A673 (cell line): ENCODE data around the gene NUDT16. TPM values are rescaled to one million over a fixed set of nuclear protein-coding genes. Genes with fewer than 3 reads are reported as not detected.
"Not testable (repeated sequence)": the region's sequence is repeated elsewhere in the genome, so short reads cannot be mapped to it uniquely, and the experiment has no call there.

Experiments used
- BruUV-seq: library from RNA; stranded (reverse); fragments of 400-500 nt; replicated peaks from 2 replicates; lab custom pipeline; 2021; lab: Mats Ljungman, UMichigan
- CTCF ChIA-PET: fragments of 300-600 bp; sonication (Branson Sonifier 250); formaldehyde crosslinking; loops from one replicate; lab custom pipeline; 2022; ENCODE audit warnings: antibody characterized with exemption; lab: Charles Lee
- POLR2A ChIA-PET: fragments of 300-600 bp; sonication (Branson Sonifier 250); formaldehyde crosslinking; loops from one replicate; lab custom pipeline; 2022; ENCODE audit warnings: antibody characterized with exemption; ENCODE audit not compliant: low non-redundant PET; lab: Charles Lee
- DNase-seq: peaks from one replicate; pipeline ENCODE4 v3.0.0-alpha.2; 2015; ENCODE audit warnings: low spot score
- H3K27ac ChIP-seq: fragments of 200-600 bp; sonication (generic); 2 replicates; pipeline ENCODE4 v1.5.1; 2016; ENCODE audit warnings: mixed run types, low read depth, mild to moderate bottlenecking, mixed read lengths, antibody characterized with exemption, low read length; ENCODE audit not compliant: poor library complexity, severe bottlenecking
- H3K27me3 ChIP-seq: fragments of 200-600 bp; sonication (generic); replicated peaks from 2 replicates; pipeline ENCODE4 v1.6.1; 2017; ENCODE audit warnings: mixed run types, low read depth, mild to moderate bottlenecking, mixed read lengths, antibody characterized with exemption, low read length; ENCODE audit not compliant: insufficient read depth, poor library complexity
- H3K36me3 ChIP-seq: fragments of 200-600 bp; sonication (generic); 2 replicates; pipeline ENCODE4 v1.6.1; 2016; ENCODE audit warnings: mixed run types, mild to moderate bottlenecking, mixed read lengths, antibody characterized with exemption, low read length; ENCODE audit not compliant: insufficient read depth, poor library complexity, severe bottlenecking
- H3K4me1 ChIP-seq: fragments of 200-600 bp; sonication (generic); 2 replicates; pipeline ENCODE4 v1.6.1; 2017; ENCODE audit warnings: mixed run types, mild to moderate bottlenecking, mixed read lengths, antibody characterized with exemption, low read length; ENCODE audit not compliant: insufficient read depth, poor library complexity, severe bottlenecking
- H3K4me3 ChIP-seq: fragments of 200-600 bp; sonication (generic); 2 replicates; pipeline ENCODE4 v1.5.1; 2016; ENCODE audit warnings: low read depth, mixed run types, mild to moderate bottlenecking, mixed read lengths, low read length; ENCODE audit not compliant: poor library complexity, severe bottlenecking
- H3K9me3 ChIP-seq: fragments of 200-600 bp; sonication (generic); 2 replicates; pipeline ENCODE4 v1.6.1; 2016; ENCODE audit warnings: mixed run types, low read depth, mild to moderate bottlenecking, mixed read lengths, antibody characterized with exemption, low read length; ENCODE audit not compliant: poor library complexity, severe bottlenecking
- CTCF ChIP-seq: fragments of 300-800, 200-600 bp; sonication (generic); conservative IDR thresholded peaks from 2 replicates; pipeline ENCODE4 v1.5.1; 2017; ENCODE audit warnings: low read depth, mild to moderate bottlenecking, antibody characterized with exemption, low read length, moderate library complexity, mixed read lengths
- EZH2 ChIP-seq: fragments of 200-600 bp; sonication (generic); IDR thresholded peaks from 2 replicates; pipeline ENCODE4 v1.6.1; 2017; ENCODE audit warnings: borderline replicate concordance, low read depth, mild to moderate bottlenecking, mixed read lengths, antibody characterized with exemption, low read length; ENCODE audit not compliant: poor library complexity, severe bottlenecking
- intact Hi-C: fragments of 100-400 bp; cut with micrococcal nuclease; formaldehyde crosslinking; loops from one replicate; pipeline ENCODE4 v1.10.0; 2022; ENCODE audit not compliant: unreplicated experiment
- total RNA-seq: library from RNA; stranded (reverse); gene quantifications from 2 replicates; pipeline ENCODE4 v1.2.3, GENCODE V29; 2021

Gene NUDT16
- total RNA-seq, 1 experiment from 2014 or later: 0.24 TPM

DNA sequence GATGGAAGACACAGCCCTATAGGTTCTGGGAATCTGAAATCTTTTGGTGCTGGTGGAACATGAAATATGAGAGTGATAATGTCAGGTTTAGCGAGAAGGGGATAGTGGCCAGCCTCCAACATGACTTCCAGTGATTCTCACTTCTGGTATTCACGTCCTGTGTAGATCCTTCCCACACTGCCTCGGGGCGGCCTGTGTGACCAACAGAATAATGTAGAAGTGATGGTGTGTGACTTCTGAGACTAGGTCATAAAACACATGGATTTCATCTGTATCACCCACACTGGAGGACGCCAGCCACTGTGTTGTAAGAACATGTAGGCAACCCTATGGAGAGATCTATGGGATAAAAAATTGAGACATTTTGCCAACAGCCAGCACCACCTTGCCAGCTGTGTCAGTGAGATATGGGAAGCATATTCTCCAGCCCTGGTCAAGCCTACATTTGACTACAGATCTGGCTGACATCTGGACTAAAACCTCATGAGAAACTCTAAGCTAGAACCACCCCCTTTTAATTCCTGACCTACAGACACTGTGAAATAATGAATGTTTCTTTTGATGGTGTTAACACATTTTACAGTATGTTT lies 25.5 kb upstream of the NUDT16 start:
- no peak overlapping the region for H3K27ac ChIP-seq
- BruUV-seq: no TSS peak
- H3K4me1 ChIP-seq: no peaks in the 10 kb centered on the region
- ChIA-PET POLR2A (no interaction called here), CTCF (no interaction called here)
- no peaks in the 10 kb centered on the region for H3K27me3 ChIP-seq
- no peak for DNase-seq
- H3K36me3 ChIP-seq: no peaks in the 10 kb centered on the region
- H3K9me3 ChIP-seq: no peaks in the 10 kb centered on the region
- intact Hi-C loops: no loop called here
- TF ChIP-seq EZH2: no peak
- TF ChIP-seq CTCF: no peak
- H3K4me3 ChIP-seq: no peak overlapping the region

DNA sequence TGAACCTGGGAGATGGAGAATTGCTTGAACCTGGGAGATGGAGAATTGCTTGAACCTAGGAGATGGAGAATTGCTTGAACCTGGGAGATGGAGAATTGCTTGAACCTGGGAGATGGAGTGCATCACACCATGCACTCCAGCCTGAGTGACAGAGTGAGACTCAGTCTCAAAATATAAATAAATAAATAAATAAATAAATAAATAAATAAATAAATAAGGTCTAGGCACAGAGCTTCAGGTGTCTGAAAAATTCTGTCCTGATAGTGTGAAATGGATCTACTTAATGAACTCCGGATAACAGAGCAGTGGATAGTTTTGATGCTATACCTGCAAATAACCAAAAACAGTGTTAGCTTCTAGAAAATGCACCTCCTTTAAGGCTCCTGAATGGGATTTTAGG lies 24.3 kb upstream of the NUDT16 start:
- TF ChIP-seq EZH2: no peak
- TF ChIP-seq CTCF: no peak
- BruUV-seq: no TSS peak

DNA sequence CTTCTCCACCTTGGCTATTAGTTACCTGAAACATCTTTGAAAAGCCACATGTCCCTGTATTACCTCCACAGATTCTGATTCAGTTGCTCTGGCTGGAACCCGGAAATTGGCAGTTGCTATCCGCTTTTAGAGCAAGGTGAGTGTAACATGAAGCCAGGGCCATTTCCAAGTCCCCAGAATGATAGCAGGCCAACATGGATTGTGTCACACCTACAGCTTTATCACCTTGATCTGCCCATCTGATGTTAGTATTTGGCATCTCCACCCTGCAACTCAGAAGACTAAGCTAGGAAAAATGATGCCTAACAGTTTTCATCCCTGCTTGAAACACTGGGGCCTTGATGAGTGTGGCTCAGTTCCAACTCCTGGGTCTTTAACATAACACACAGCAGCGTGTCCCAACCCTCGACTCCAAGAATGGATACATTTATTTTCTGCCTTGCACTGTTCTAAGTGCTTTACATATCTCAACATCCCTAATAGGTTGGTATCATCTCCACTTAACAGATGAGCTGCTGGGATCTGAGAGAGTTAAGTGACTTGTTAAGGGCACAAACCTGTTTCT lies 21.3 kb upstream of the NUDT16 start:
- Histone ChIP-seq H3K4me1 (no peaks in the 10 kb centered on the region), H3K4me3 (no peak overlapping the region), H3K36me3 (no peaks in the 10 kb centered on the region), H3K27ac (no peak overlapping the region), H3K9me3 (no peaks in the 10 kb centered on the region), H3K27me3 (no peaks in the 10 kb centered on the region)
- ChIA-PET CTCF (no interaction called here), POLR2A (no interaction called here)
- no peak for DNase-seq
- TF ChIP-seq EZH2: no peak
- no peak for TF ChIP-seq CTCF
- intact Hi-C loops: no loop called here
- BruUV-seq: no TSS peak

More for the DNA sequence above, 24.3 kb upstream of the NUDT16 start:
- ChIA-PET CTCF (no interaction called here), POLR2A (no interaction called here)
- Histone ChIP-seq H3K27ac (no peak overlapping the region), H3K9me3 (no peaks in the 10 kb centered on the region), H3K27me3 (no peaks in the 10 kb centered on the region), H3K4me1 (no peaks in the 10 kb centered on the region), H3K36me3 (no peaks in the 10 kb centered on the region), H3K4me3 (no peak overlapping the region)
- intact Hi-C loops: no loop called here
- DNase-seq: no peak

DNA sequence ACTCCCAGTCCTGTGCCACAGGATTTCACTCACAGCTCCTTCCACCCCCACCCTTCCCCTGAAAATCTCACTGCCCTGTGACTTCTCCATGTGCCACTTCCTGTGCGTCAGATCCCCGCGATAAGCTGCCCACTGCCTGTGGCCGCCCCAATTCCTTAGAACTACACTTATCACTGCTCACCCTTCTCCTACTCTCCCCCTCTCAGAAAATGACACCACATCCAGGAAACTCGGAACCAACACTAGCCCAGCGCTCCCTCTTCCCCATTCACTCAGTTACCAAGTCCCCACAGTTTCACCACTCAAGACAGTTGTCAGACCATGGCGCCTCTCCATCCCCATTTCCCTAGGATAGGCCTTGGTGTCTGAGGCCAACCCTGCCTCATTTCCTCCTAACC lies 20.5 kb upstream of the NUDT16 start:
- POLR2A ChIA-PET, H3K27me3 ChIP-seq, CTCF ChIA-PET, H3K4me3 ChIP-seq, H3K27ac ChIP-seq, BruUV-seq, H3K4me1 ChIP-seq, DNase-seq, intact Hi-C loops, H3K36me3 ChIP-seq, H3K9me3 ChIP-seq: not testable (repeated sequence)
